Measurements from ENCODE around the gene GNAI3. TPM values are rescaled to one million over a fixed set of nuclear protein-coding genes. Genes with fewer than 3 reads are reported as not detected.

Gene GNAI3
- total and polyA plus RNA-seq, 2 of the 13 experiments (the other 11 are each of a cell fraction or from before 2014, with no cell fraction given) = 4.3 to 9.0 TPM

DNA sequence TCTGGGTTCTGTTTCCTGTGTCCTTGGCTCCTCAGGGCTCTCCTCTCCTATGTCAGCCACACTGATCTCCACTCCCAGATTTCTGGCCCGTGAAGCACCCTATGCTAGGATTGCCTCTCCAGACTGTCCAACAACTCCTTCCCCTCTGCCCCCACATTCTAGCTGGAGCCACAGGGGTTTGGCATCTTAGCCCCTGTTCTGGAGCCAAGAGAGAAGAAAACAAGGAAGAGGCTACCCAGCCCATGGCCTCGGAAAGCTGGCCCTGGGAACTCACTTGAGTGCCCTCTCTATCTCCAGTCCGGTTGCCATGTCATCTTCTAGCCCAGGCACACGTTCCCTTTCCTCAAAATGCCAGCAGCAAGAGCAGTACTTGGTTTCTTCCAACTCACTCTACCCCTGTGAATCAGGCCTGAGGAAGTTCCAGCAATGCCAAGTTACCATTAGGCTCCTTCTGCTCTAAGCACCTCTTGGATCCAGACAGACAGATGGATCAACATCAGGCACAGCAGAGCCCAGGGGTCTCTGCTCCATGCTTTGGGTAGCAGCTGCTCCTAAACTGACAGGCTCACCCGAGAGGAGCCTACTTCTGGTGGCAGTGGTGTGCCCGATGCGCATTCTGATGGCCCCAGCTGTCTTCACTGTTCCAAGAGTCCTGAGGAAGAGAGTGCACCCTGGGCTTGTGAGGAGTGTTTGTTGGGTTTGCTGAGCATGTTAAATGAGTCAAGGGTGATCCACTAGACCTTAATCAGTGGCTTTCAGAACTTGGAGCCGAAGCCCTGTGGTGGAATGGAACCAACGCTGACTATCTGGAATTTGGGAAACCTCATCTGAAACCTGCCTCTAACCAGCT, 20.3 kb upstream of the GNAI3 start:
- Histone ChIP-seq H3K36me3 (replicated peaks in 1 of 2; ENCODE audit: control insufficient read depth in 1 of 2, insufficient read depth in 2 of 2, low read length in 2 of 2) (no peaks in the 10 kb centered on the region), H3K9ac (ENCODE audit: insufficient read depth, low read depth, low read length) (no peak overlapping the region), H3K4me1 (ENCODE audit: insufficient read depth, low read length) (peaks cover 15% of the 10 kb centered on the region; the same call in 1 of the 2 replicates), H3K4me2 (ENCODE audit: low read depth, low read length) (no peak overlapping the region), H4K20me1 (ENCODE audit: insufficient read depth, low read length) (no peaks in the 10 kb centered on the region), H3K79me2 (ENCODE audit: insufficient read depth, low read length) (no peaks in the 10 kb centered on the region), H3K27ac (ENCODE audit: extremely low read length, insufficient read depth, low read length) (no peak overlapping the region), H3K4me3 (replicated peaks in 1 of 3; ENCODE audit: insufficient read depth in 1 of 3, low read depth in 2 of 3, low read length in 3 of 3) (no peak overlapping the region), H3K9me3 (ENCODE audit: low read length) (no peaks in the 10 kb centered on the region), H2AFZ (ENCODE audit: low read length) (no peak overlapping the region), H3K27me3 (ENCODE audit: control insufficient read depth in 1 of 2, insufficient read depth in 2 of 2, low read length in 2 of 2) (peaks cover 7 to 61% of the 10 kb centered on the region in 2 experiments; a peak in 4 of 5 replicates)
- FAIRE-seq (no peak), ATAC-seq (no peak), DNase-seq (ENCODE audit: low spot score) (no peak)
- in situ Hi-C loops (cut with HindIII; ENCODE audit: extremely low pct_ligation_motif_present, low pct_unique_long_range_greater_than_20kb) = no loop called here
- TF ChIP-seq RARA (CRISPR knock-in tag; IDR thresholded peaks at IDR 0.05) (no peak), SP1 (IDR thresholded peaks at IDR 0.05) (no peak), SP1 (CRISPR knock-in tag; IDR thresholded peaks at IDR 0.05) (no peak), ZNF44 (CRISPR knock-in tag; IDR thresholded peaks at IDR 0.05) (no peak), ZMAT3 (CRISPR knock-in tag; conservative IDR thresholded peaks at IDR 0.05) (no peak), ZNF263 (CRISPR knock-in tag; IDR thresholded peaks at IDR 0.05) (no peak), ZFP41 (CRISPR knock-in tag; IDR thresholded peaks at IDR 0.05; ENCODE audit: borderline replicate concordance) (no peak), SRSF9 (IDR thresholded peaks at IDR 0.05; ENCODE audit: borderline replicate concordance, insufficient read depth, low read depth, low read length, poor library complexity, severe bottlenecking) (no peak), ZSCAN25 (CRISPR knock-in tag; IDR thresholded peaks at IDR 0.05) (no peak)
- TF ChIP-seq, protein P1, sequence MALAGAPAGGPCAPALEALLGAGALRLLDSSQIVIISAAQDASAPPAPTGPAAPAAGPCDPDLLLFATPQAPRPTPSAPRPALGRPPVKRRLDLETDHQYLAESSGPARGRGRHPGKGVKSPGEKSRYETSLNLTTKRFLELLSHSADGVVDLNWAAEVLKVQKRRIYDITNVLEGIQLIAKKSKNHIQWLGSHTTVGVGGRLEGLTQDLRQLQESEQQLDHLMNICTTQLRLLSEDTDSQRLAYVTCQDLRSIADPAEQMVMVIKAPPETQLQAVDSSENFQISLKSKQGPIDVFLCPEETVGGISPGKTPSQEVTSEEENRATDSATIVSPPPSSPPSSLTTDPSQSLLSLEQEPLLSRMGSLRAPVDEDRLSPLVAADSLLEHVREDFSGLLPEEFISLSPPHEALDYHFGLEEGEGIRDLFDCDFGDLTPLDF (CRISPR knock-in tag; IDR thresholded peaks at IDR 0.05) = no peak
- TF ChIP-seq, protein P2, sequence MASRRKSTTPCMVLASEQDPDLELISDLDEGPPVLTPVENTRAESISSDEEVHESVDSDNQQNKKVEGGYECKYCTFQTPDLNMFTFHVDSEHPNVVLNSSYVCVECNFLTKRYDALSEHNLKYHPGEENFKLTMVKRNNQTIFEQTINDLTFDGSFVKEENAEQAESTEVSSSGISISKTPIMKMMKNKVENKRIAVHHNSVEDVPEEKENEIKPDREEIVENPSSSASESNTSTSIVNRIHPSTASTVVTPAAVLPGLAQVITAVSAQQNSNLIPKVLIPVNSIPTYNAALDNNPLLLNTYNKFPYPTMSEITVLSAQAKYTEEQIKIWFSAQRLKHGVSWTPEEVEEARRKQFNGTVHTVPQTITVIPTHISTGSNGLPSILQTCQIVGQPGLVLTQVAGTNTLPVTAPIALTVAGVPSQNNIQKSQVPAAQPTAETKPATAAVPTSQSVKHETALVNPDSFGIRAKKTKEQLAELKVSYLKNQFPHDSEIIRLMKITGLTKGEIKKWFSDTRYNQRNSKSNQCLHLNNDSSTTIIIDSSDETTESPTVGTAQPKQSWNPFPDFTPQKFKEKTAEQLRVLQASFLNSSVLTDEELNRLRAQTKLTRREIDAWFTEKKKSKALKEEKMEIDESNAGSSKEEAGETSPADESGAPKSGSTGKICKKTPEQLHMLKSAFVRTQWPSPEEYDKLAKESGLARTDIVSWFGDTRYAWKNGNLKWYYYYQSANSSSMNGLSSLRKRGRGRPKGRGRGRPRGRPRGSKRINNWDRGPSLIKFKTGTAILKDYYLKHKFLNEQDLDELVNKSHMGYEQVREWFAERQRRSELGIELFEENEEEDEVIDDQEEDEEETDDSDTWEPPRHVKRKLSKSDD (CRISPR knock-in tag; IDR thresholded peaks at IDR 0.05; ENCODE audit: low read depth) = no peak
- TF ChIP-seq, protein P3, sequence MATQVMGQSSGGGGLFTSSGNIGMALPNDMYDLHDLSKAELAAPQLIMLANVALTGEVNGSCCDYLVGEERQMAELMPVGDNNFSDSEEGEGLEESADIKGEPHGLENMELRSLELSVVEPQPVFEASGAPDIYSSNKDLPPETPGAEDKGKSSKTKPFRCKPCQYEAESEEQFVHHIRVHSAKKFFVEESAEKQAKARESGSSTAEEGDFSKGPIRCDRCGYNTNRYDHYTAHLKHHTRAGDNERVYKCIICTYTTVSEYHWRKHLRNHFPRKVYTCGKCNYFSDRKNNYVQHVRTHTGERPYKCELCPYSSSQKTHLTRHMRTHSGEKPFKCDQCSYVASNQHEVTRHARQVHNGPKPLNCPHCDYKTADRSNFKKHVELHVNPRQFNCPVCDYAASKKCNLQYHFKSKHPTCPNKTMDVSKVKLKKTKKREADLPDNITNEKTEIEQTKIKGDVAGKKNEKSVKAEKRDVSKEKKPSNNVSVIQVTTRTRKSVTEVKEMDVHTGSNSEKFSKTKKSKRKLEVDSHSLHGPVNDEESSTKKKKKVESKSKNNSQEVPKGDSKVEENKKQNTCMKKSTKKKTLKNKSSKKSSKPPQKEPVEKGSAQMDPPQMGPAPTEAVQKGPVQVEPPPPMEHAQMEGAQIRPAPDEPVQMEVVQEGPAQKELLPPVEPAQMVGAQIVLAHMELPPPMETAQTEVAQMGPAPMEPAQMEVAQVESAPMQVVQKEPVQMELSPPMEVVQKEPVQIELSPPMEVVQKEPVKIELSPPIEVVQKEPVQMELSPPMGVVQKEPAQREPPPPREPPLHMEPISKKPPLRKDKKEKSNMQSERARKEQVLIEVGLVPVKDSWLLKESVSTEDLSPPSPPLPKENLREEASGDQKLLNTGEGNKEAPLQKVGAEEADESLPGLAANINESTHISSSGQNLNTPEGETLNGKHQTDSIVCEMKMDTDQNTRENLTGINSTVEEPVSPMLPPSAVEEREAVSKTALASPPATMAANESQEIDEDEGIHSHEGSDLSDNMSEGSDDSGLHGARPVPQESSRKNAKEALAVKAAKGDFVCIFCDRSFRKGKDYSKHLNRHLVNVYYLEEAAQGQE (IDR thresholded peaks at IDR 0.05; ENCODE audit: borderline replicate concordance in 1 of 2, low read depth in 1 of 2, low read length in 2 of 2) = no peak
- TF ChIP-seq, protein P4, sequence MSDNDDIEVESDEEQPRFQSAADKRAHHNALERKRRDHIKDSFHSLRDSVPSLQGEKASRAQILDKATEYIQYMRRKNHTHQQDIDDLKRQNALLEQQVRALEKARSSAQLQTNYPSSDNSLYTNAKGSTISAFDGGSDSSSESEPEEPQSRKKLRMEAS (IDR thresholded peaks at IDR 0.05) = no peak
- ChIA-PET CTCF (ENCODE audit: low intra/inter-chr PET ratio, low total read pairs) (no interaction called here), POLR2A (interaction anchor here (1.0 kb wide), 1 partner anchor 11 kb away, joined by 3 read pairs; no protein-coding TSS in a partner anchor)
- 35% methylated on average over 7 of the region's 9 CpGs for WGBS (ENCODE audit: low lambda C conversion rate)
- intact Hi-C loops (cut with micrococcal nuclease; ENCODE audit: unreplicated experiment) = no loop called here
- no TSS peak for BruUV-seq (replicated peaks)
